NCI-H2029 treated with DMSO at 0.1 percent for 48 hours (cell line): ENCODE results near the gene MT3.
"Not testable (repeated sequence)": the region's sequence is repeated elsewhere in the genome, so short reads cannot be mapped to it uniquely, and the experiment has no call there.

Experiments used
- DNase-seq: peaks from one replicate; lab custom pipeline; 2025; lab: John Stamatoyannopoulos, UW

The MT3 gene

GRCh38 chr16:56580391-56581048 is 8.8 kb upstream of the MT3 start:
- no peak for DNase-seq

- DNase-seq, result not testable (repeated sequence)
Observed at GRCh38 chr16:56582911-56583310, 6.4 kb upstream of the MT3 start.

GRCh38 chr16:56583351-56584168 is 5.8 kb upstream of the MT3 start:
- no peak for DNase-seq

- DNase-seq, result no peak
Observed at GRCh38 chr16:56584276-56584675, 5.1 kb upstream of the MT3 start.

GRCh38 chr16:56588781-56589140 is 567 bp upstream of the MT3 start:
- no peak for DNase-seq

- DNase-seq, result no peak
Observed at GRCh38 chr16:56591377-56592060, 2.2 kb downstream of the MT3 start.

- DNase-seq, result no peak
Observed at GRCh38 chr16:56593573-56594291, 4.4 kb downstream of the MT3 start.

GRCh38 chr16:56594292-56594619 is 4.9 kb downstream of the MT3 start:
- DNase-seq, result no peak

GRCh38 chr16:56600398-56600999 is 11.2 kb downstream of the MT3 start:
- DNase-seq, result no peak

GRCh38 chr16:56601325-56601724 is 12.0 kb downstream of the MT3 start:
- no peak for DNase-seq

- no peak for DNase-seq
Observed at GRCh38 chr16:56603589-56603988, 14.3 kb downstream of the MT3 start.

GRCh38 chr16:56604966-56605365 is 15.6 kb downstream of the MT3 start:
- DNase-seq, result no peak

GRCh38 chr16:56605475-56605874 is 16.1 kb downstream of the MT3 start:
- no peak for DNase-seq

- no peak for DNase-seq
Observed at GRCh38 chr16:56606071-56606475, 16.7 kb downstream of the MT3 start.

GRCh38 chr16:56606476-56607108 is 17.3 kb downstream of the MT3 start:
- DNase-seq, result peak; percentile 37

- no peak for DNase-seq
Observed at GRCh38 chr16:56607109-56607618, 17.8 kb downstream of the MT3 start.

- no peak for DNase-seq
Observed at GRCh38 chr16:56607675-56608042, 18.3 kb downstream of the MT3 start.

- DNase-seq, result peak; percentile 73
Observed at GRCh38 chr16:56608043-56608875, 18.9 kb downstream of the MT3 start, which contains the start of gene MT2A. Gene MT2A, plus strand, starts transcription at chr16:56608584. Its CDS starts 72 bp downstream, at chr16:56608656.

GRCh38 chr16:56608876-56609462 is 19.6 kb downstream of the MT3 start:
- DNase-seq, result no peak

- DNase-seq, result no peak
Observed at GRCh38 chr16:56609463-56609921, 20.2 kb downstream of the MT3 start.
